GM19099 (cell line): ENCODE data around the gene IMP3.

ENCODE experiments used
- POLR2A ChIP-seq: IDR thresholded peaks from 3 replicates; pipeline ENCODE4 v1.6.1; 2011; ENCODE audit warnings: low read depth; ENCODE audit not compliant: insufficient read length; ENCODE audit errors: extremely low read depth

IMP3 gene

DNA sequence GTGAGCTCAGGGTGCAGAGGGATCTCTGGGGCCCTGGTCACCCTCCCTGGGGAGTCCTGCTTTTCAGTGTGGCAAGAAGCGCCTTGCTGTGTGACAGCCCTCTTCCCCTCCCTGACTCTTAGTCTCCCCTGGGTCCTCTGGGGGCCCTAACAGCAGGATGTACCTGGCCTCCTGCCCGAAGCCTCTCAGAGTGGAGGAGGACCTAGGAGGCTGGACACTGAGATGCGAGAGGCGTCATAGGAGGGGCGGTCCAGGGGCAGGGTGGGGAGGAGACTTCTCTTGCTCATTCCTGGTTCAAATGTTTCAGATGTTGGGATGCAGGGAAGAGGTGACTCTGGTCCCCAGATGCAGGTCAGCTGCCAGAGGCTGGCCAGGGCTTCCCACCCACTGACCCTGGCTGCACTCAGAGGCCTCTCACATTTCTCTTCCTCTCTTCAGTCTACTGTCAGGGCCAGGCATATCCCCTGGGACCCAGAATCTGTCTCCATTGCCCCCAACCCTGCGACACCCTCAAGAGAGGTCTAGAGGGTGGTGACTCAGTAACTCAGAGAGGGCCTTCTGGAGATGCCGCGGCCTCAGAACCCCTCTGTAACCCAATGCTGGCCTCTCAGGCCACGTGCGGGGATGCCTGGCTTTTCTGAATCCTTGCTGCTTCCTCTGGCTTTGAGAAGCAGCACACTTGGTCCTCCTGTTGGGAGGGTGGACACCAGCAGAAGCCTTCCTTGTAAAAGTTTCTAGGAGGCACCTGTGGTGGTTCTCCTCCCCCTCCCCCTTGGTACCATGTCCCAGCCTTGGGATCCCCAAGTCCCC lies 33.6 kb upstream of the IMP3 start:
- TF ChIP-seq POLR2A = no peak

DNA sequence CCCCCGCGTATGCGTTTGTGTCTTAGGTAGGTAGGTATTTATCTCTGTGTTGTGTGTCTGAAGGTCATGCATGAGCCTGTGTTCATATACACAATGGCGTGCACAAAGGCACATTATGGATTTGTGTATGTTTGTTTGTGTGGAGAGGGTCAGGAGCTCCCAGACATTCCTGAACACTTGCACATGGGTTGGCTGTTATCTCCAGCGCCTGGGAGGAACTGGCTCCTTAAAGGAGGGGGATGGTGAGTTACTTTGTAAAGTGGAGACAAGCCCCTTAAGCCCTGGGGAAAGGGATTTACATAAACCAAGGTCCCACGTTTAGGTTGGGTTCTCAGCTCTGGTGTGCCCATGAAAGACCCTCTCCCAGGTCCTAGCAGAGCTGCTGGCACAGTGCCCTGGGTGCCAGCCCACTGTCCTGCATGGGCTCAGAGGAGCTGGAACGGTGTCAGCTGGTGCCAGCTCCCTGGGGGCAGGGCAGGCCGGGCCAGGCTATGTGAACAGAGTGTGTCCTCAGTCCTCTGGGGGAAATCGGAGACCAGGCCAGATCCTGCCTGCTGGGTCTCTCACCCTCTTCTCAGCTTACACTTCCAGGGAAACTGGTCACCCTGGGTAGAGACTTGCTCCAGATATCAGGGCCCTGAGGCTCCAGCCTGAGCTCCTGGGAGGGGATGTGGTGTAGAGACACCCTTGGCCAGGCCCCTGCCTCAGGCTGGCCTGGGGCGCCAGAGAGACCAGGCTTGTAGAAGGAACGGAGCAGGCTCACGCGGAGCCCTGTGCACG lies 32.8 kb upstream of the IMP3 start:
- no peak for TF ChIP-seq POLR2A

DNA sequence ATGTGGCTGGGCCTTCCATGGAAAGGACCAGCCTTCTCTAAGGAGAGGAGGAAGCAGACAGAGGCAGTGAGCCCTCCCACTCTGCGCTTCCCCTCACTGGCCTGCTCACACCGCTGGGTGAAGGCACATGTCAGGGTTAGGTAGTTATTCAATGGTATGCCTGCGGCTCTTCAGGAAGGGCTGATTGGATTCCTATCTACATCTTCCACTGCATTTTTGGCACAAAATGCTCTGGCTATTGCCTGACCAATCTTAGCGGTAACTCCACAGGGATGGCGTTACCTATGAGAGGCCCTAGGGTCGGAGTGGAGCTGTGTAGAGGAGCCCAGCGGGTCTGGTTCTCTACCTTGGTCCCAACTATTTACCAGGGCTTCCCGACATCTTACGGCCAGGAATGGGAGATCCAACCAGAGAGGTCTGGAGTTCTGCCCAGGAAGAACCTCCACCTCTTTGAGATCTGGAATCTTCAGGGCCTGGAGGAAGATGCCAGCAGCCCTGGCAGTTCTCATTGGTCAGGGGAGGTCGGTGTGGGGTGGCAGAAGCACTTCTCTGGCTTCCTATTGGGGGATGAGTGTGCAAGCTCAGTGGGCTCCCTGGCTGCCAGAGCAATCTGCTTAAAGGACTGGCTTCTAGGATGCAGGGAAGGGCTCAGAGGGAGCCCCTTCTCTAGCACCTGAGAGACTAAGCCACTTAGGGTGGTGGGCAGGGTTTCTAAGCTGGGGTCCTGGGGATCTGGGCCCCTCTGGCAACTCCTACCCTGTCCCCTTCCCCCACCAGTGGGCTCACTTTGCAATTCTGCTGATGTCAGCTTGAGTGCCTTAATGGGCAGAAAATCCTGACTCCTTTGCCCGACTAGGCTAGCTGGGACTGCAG lies 31.9 kb upstream of the IMP3 start:
- no peak for TF ChIP-seq POLR2A

DNA sequence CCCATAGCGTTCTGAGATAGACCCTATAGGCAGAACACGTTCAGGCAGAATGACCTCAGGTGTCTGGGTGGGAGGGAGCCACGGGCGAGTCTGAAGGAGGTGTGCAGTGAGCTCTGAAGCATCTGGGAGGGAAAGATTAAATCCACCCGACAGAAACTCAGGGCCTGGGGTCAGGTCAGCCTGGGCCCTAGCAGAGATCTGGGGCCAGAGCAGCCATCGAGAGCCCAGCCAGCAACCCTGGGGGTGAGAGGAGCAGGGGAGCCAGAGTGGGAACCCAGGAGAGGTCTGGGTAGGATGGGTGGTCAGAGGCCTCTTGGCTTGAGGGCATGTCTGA lies 29.8 kb upstream of the IMP3 start:
- no peak for TF ChIP-seq POLR2A

DNA sequence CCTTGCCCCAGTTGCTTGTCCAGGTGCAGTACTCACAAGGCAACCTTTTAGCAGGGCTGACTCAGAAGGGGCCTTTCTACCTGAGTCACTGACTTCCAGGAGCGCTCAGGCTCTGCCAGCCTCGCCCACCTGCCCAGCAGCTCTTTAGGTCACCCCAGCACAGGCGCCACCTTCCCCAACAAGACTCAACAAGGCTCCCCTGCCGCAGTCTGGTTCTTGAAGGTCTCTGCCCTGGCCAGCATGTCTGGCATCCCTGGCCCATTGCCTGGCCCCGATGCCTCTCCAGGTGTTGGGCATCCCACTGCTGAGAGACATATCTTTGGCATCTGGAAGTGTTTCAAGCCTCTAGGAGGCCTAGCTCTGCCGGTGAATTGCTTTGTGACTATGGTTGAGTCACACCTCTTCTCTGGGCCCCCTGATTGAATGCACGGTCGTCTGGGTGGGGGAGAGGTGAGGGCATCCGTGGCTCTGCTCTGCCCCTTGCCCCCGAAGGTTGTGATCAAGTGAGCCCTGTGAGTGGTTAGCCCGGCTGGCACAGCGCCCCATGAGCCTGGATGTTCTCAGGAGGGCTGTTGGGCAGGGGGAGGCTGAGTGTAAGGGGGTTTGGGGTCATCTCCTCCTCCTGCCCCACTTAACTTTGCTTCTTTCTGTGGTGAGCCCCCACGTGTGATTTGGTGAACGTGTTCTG lies 29.3 kb upstream of the IMP3 start:
- no peak for TF ChIP-seq POLR2A

DNA sequence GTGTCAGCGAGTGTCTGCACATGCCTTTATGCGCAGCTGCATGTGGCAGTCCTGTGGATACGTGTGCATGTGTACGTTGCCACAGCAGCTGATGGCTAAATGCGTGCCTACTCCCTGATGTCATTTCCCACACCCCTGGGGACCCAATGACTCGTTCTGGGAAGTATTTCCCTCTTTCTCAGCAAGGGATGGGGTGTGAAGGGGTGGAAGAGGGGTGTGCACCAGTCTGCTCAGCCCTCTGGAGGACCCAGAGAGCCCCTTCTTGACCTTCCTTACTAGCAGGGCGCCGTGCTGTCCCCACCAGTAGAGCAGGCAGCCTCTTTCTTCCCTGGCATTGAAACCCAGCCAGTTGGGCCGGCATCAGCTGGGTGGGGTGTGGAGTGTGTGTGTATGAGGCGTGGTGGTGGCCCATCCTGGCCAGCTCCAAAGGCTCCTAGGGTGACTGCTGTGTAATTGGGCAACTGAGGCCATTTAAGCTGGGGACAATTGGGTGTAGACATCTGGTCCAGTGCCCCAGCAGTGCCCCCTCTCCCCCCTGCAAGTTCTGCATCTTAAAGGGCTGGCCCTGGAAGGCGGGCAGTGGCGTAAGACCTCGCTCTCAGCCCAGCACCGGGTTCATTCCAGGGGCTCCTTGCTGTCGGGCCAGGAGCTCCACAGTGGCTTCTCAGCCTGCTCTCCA lies 26.9 kb upstream of the IMP3 start:
- TF ChIP-seq POLR2A = no peak

DNA sequence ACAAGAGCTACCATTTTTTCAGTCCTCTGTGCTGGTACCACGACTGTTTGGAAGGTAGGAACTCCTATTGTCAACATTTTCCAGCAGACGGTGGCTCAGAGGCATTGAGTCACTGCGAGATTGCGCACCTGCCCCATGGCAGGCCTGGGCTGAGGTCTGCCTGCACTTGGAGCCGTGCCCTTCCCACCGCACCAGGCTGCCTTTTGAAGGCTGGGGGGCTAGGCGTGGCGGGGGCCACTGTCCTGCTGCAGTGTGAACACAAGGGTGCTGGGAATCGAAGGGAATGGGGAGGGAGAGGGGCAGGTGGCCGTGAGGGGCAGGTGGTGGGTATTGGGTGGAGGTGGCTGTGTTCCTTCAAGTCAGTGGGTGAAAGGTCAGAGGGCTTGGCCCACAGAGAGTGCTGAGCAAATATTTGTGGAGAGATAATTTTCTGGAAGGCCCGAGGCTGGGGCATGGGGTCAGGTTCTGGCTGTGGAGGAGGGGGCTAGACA lies 24.0 kb upstream of the IMP3 start:
- no peak for TF ChIP-seq POLR2A

DNA sequence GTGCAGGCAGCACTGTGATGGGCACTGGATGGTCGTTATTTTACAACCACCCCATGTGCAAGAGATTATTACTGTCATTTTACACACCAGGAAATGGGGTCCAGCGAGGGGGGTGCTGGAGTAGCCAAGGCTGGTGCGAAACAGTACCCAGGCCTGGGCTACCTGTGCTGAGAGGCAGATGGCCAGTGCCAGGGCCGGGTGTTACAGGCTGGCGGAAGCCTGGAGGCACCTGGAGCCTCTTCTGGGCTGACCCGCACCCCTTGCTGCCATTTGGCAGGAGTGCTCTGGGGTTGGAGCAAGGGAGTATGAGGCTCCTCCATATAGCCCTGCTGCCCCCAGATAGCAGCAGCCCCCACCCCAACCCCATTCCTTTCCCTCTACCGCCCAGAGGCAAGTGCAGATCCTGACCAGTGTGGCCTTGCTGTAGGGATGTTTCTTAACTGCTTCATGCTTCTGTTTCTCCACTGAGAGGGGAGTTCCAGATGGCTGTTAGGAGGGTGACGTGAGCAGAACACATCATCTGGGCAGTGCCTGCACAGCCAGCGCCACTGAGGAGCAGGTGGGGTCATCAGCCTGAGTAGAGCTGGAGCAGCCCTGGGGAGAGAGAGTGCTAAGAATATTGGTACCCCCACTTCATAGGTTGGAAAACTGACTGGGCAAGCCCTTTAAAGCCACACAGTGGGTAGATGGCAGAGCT lies 22.9 kb upstream of the IMP3 start:
- no peak for TF ChIP-seq POLR2A

DNA sequence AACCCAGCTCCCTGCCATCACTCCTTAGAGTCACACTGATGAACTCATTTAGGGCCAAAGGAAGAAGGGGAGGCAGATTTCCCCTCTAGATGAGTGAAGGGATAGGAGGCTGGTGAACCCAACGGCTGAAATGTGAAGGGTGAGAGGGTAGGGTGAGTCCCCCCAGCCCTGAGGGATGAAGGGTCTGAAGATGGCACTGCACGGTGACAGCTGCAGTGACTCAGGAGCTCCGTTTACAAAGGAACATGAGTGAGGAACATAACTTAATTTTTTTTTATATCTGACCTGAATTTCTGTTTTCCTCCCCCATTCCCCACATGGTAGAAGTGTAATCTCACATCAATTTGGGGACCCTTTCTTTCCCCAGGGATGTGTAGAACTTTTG lies 21.7 kb upstream of the IMP3 start:
- TF ChIP-seq POLR2A = no peak

DNA sequence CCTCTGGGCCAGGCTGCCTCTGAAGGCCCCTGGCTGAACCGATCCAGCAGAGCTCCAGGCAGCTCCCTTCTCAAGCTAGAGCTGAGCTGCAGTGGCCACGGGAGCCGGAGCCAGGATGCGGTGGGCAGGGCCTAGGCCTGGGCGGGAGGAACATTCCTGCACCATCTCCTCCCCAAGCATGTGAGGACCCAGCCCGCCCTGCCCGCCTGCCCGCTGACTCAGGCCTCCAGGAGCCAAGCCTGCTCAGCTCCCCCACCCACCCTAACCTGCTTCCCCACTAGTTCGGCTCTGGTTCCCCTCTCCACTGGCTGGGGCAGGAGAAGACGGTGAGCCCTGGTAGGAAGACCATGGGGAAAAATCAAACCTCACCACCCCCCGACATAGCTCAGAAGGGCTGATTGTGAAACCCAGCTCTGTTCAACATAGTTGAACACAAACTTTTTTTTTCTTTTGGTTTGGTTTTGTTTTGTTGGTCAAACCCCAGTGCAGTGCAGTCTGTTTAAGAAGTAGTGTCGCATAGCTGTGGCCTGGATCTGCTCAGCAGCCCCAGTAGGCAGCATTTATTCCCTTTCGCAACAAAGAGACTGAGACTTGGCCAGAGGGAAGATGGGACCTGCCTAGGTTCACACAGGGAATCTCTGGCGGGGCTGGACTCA lies 21.2 kb upstream of the IMP3 start:
- no peak for TF ChIP-seq POLR2A

DNA sequence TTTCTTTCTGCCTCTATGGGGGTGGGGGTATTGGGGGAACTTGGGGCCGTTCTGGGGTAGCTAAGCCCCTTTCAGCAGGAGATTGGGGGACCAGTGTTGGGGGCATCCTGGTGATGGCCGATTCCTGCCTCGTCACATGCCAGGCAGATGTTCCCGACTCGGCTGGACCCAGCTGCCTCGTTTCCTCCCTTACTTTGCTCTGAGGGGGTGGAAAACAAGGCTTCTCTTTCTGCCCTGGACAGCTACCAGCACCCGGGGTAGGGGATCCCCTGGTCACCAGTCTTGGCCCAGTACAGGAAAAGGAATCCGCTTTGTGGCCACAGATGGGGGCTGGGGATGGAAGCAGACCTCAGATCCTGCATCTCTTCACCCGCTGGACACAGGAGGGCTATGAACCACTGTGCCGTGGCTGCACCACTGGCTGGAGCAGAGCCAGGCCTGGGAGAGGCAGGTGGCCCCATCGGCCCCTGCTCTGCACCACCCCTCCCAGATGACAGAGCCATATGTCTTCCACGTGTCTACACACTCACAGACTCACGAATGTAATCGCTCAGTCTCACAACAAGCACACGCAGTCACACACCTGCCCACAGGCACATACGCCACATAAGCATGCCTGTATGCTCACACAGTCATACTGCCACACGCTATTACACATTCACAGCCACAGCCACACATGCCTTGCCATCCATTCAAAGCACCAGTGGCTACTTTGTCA lies 20.1 kb upstream of the IMP3 start:
- no peak for TF ChIP-seq POLR2A

DNA sequence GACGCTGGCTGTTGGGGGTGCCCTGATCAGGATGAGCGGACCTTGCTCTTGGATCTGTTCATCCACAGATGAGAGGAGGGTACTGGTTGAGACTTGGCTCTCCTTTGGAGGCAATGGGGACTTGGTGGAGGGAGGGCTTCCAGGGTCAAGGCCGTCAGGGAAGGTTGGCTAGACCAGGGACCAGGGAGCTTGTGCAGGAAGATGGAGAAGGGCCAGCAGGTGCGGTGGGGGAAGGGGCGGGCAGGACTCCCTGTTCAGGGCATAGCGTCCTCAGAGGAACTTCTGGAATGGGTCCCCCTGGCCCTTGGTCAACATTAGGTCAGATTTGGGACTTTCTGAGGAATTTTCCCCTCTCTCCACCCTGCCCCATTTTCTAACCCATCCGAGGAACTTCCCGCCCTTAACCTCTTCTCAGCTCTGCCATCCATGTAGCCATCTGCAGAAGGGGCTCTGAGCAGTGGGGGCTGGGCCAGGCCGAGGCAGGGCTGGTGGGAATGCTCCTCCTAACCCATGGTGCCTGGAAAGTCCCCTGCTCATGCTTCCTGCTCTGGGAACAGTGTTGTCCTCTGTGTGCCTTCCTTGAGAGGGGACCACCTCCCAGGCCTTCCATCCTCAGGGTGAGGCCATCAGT lies 19.2 kb upstream of the IMP3 start:
- no peak for TF ChIP-seq POLR2A
